PFSK-1 (cell line): ENCODE data around the gene KCNC4.

ENCODE experiments used
- FOXP2 ChIP-seq: optimal IDR thresholded peaks from 2 replicates; pipeline ENCODE3; 2011; ENCODE audit warnings: borderline replicate concordance, control low read depth, inconsistent platforms; ENCODE audit not compliant: insufficient read depth; ENCODE audit errors: extremely low read length, extremely low read depth
- POLR2AphosphoS5 ChIP-seq: IDR thresholded peaks from 2 replicates; pipeline ENCODE4 v1.6.1; 2012; ENCODE audit warnings: low read depth, mild to moderate bottlenecking, control low read depth, low read length, moderate library complexity
- REST ChIP-seq, 2 experiments: IDR thresholded peaks; 2 replicates each; pipeline versions ENCODE4 v1.6.1 to v1.8.0; 2011 to 2012; ENCODE audit warnings: low read depth in 2 of 2, low read length in 2 of 2, control low read depth in 1 of 2, inconsistent platforms in 1 of 2, mild to moderate bottlenecking in 1 of 2, moderate library complexity in 1 of 2; ENCODE audit not compliant: insufficient read depth in 1 of 2
- SIN3A ChIP-seq: IDR thresholded peaks from 2 replicates; pipeline ENCODE4 v1.6.1; 2012; ENCODE audit warnings: mild to moderate bottlenecking, low read length, moderate library complexity, borderline replicate concordance; ENCODE audit not compliant: insufficient read depth
- TAF1 ChIP-seq: IDR thresholded peaks from 2 replicates; pipeline ENCODE4 v1.6.1; 2012; ENCODE audit warnings: low read length, control low read depth, borderline replicate concordance; ENCODE audit not compliant: insufficient read depth

The KCNC4 gene

GRCh38 chr1:110201157-110201825 lies 8.8 kb upstream of the KCNC4 start:
- no peak for TF ChIP-seq SIN3A
- no peak for TF ChIP-seq FOXP2
- no peak for TF ChIP-seq REST (IDR thresholded peaks at IDR 0.05; ENCODE audit: insufficient read depth in 1 of 2, low read depth in 2 of 2, low read length in 2 of 2)
- no peak for TF ChIP-seq TAF1
- TF ChIP-seq POLR2AphosphoS5, result no peak

- TF ChIP-seq REST (IDR thresholded peaks at IDR 0.05; ENCODE audit: insufficient read depth in 1 of 2, low read depth in 2 of 2, low read length in 2 of 2), result no peak
- TF ChIP-seq FOXP2, result no peak
- TF ChIP-seq SIN3A, result no peak
- TF ChIP-seq TAF1, result no peak
- TF ChIP-seq POLR2AphosphoS5, result no peak
Measured at GRCh38 chr1:110203021-110203661, 7.0 kb upstream of the KCNC4 start.

GRCh38 chr1:110205156-110205555 lies 5.0 kb upstream of the KCNC4 start:
- TF ChIP-seq REST (IDR thresholded peaks at IDR 0.05; ENCODE audit: insufficient read depth in 1 of 2, low read depth in 2 of 2, low read length in 2 of 2) (no peak), SIN3A (no peak), POLR2AphosphoS5 (no peak), FOXP2 (no peak), TAF1 (no peak)

GRCh38 chr1:110205591-110206155 lies 4.4 kb upstream of the KCNC4 start:
- TF ChIP-seq POLR2AphosphoS5 (no peak), TAF1 (no peak), SIN3A (no peak), REST (IDR thresholded peaks at IDR 0.05; ENCODE audit: insufficient read depth in 1 of 2, low read depth in 2 of 2, low read length in 2 of 2) (no peak), FOXP2 (no peak)
